GM10266 (cell line): ENCODE results near the gene SLC30A3.

Experiments
- DNase-seq: peaks from one replicate; pipeline ENCODE4 v3.0.0; 2012; ENCODE audit errors: extremely low spot score
- CTCF ChIP-seq: IDR thresholded peaks from 2 replicates; pipeline ENCODE4 v1.5.1; 2012; ENCODE audit warnings: mild to moderate bottlenecking, low read depth; ENCODE audit not compliant: control insufficient read depth, insufficient read depth; ENCODE audit errors: missing control alignments

SLC30A3 gene

DNA sequence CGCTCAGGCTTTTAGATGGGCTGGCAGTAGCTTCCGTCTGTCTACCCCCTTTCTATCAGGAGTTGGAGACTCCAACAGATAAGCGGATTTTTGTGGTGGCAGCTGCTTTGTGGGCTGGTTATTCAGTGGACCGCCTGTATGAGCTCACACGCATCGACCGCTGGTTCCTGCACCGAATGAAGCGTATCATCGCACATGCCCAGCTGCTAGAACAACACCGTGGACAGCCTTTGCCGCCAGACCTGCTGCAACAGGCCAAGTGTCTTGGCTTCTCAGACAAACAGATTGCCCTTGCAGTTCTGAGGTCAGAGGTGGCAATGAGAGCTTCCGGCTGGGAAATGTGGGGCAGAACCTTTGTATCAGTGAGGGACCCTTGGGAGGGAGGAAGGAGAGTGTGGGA is 30.9 kb downstream of the SLC30A3 start:
- TF ChIP-seq CTCF: no peak
- no peak for DNase-seq

- DNase-seq: no peak
- TF ChIP-seq CTCF: no peak
Observed at GRCh38 chr2:27227501-27227900, 35.3 kb downstream of the SLC30A3 start.

GRCh38 chr2:27225526-27225925 is 37.3 kb downstream of the SLC30A3 start:
- TF ChIP-seq CTCF: no peak
- DNase-seq: no peak

DNA sequence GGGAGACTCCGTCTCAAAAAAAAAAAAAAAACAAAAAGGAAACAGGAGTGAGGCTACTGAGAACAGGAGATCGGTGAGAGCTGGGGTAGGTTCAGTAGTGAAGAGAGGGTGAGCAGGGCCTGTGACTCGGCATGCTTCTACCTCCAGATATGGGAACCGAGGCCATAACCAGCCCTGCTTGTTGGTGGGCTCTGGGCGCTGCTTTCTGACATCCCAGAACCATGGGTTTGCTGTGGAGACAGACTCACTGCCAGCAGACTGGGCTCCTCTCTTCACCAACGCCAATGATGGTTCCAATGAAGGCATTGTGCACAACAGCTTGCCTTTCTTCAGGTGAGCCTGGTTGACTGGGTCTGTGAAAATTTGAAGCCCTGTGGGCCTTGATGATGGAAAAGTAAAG is 39.4 kb downstream of the SLC30A3 start:
- no peak for DNase-seq
- no peak for TF ChIP-seq CTCF

- DNase-seq: no peak
- no peak for TF ChIP-seq CTCF
Observed at GRCh38 chr2:27222407-27222806, 40.4 kb downstream of the SLC30A3 start.

DNA sequence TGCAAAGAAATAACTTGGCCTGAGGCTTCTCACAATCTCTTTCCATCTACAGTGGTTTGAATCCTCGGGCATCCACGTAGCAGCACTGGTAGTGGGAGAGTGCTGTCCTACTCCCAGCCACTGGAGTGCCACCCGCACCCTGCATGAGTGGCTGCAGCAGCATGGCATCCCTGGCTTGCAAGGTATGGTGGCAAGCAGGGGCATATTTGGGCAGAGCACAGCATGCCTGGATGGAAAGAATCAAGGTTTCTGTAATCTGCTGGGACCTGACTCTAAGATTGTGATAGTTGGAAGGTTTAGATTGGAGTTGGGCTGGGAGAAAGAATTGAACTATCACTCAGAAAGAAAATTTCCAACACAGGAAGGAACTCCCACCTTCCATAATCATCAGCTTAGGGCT is 41.7 kb downstream of the SLC30A3 start:
- no peak for DNase-seq
- TF ChIP-seq CTCF: no peak

DNA sequence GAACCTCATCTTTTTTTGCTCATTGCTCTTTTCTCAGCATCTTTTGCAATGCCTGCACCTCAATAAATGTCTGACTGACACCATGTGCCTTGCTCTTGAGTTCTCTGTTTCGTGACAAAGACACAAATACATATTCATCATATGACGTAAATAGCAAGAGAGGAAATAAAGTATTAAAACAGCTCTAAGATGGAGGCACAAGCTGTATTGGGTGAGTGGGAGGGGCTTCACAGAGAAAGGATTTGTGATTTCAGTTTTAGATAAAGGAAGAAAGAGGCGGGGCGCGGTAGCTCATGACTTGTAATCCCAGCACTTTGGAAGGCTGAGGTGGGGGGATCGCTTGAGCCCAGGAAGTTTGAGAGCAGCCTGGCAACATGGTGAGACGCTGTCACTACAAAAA is 42.8 kb downstream of the SLC30A3 start:
- no peak for DNase-seq
- no peak for TF ChIP-seq CTCF
